OCI-LY3 (cell line): ENCODE measurements around the gene EFCAB6.

ENCODE experiments used
- EZH2phosphoT487 ChIP-seq: fragments of 200-600 bp; shearing (Covaris generic); IDR thresholded peaks from 2 replicates; pipeline ENCODE4 v1.6.1; 2018; ENCODE audit warnings: antibody characterized with exemption, mixed run types, low read depth
- TF ChIP-seq, protein P1 (sequence below): fragments of 200-600, 300-600 bp; sonication (generic); IDR thresholded peaks from 2 replicates; pipeline ENCODE4 v1.5.1; 2014; ENCODE audit warnings: antibody characterized with exemption, low read length, low read depth

DNA sequence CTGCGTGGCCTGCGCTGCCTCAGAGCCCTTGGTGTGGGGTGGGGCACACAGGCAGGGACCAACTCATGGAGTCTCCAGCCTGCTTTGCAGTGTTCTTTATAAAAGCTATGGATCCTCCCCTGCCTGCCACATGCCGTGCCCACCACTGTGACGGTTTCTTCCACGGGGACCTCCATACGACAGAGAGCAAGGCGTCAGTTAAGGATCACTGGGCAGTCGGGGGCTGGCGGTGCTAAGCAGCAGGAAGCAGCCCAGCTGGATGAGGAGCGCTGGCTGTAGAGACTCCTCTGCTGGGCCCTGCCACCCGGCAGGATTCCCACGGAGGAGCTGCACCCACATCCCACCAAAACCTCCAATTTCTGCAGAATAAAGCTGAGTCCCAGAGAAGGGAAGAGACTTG lies 23.1 kb upstream of the EFCAB6 start:
- TF ChIP-seq, protein P1, sequence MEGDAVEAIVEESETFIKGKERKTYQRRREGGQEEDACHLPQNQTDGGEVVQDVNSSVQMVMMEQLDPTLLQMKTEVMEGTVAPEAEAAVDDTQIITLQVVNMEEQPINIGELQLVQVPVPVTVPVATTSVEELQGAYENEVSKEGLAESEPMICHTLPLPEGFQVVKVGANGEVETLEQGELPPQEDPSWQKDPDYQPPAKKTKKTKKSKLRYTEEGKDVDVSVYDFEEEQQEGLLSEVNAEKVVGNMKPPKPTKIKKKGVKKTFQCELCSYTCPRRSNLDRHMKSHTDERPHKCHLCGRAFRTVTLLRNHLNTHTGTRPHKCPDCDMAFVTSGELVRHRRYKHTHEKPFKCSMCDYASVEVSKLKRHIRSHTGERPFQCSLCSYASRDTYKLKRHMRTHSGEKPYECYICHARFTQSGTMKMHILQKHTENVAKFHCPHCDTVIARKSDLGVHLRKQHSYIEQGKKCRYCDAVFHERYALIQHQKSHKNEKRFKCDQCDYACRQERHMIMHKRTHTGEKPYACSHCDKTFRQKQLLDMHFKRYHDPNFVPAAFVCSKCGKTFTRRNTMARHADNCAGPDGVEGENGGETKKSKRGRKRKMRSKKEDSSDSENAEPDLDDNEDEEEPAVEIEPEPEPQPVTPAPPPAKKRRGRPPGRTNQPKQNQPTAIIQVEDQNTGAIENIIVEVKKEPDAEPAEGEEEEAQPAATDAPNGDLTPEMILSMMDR: no peak
- no peak for TF ChIP-seq EZH2phosphoT487
